SK-N-SH treated with all-trans-retinoic acid at 6 μM for 48 hours (cell line): ENCODE measurements around the gene TNK2.

ENCODE experiments used
- ESRRG ChIP-seq: fragments of 250-450 bp; sonication (Bioruptor Pico); IDR thresholded peaks from 2 replicates; pipeline ENCODE4 v1.6.1; 2021; ENCODE audit warnings: mild to moderate bottlenecking
- PPARA ChIP-seq: fragments of 250-450 bp; sonication (Bioruptor Pico); IDR thresholded peaks from 2 replicates; pipeline ENCODE4 v1.5.0; 2020; ENCODE audit warnings: mild to moderate bottlenecking, borderline replicate concordance
- RARB ChIP-seq: fragments of 250-450 bp; sonication (Bioruptor Pico); IDR thresholded peaks from 2 replicates; pipeline ENCODE4 v1.8.0; 2021; ENCODE audit warnings: mild to moderate bottlenecking, moderate library complexity
- ZFP30 ChIP-seq: fragments of 450-650 bp; formaldehyde crosslinking; IDR thresholded peaks from 2 replicates; pipeline ENCODE4 v1.5.0; 2022; ENCODE audit warnings: mild to moderate bottlenecking, moderate library complexity
- ZNF565 ChIP-seq: fragments of 450-650 bp; formaldehyde crosslinking; conservative IDR thresholded peaks from 2 replicates; pipeline ENCODE4 v1.5.0; 2020; ENCODE audit warnings: low read depth, mild to moderate bottlenecking, moderate library complexity
- ZNF70 ChIP-seq: fragments of 450-650 bp; formaldehyde crosslinking; IDR thresholded peaks from 2 replicates; pipeline ENCODE4 v1.5.0; 2020; ENCODE audit warnings: mild to moderate bottlenecking, moderate library complexity
- TF ChIP-seq, protein P1 (sequence below): fragments of 250-450 bp; sonication (Bioruptor Pico); IDR thresholded peaks from 2 replicates; pipeline ENCODE4 v1.5.1; 2020; ENCODE audit warnings: low read depth, mild to moderate bottlenecking, moderate library complexity
- TF ChIP-seq, protein P2 (sequence below): fragments of 250-450 bp; sonication (Bioruptor Pico); IDR thresholded peaks from 2 replicates; pipeline ENCODE4 v1.8.0; 2020; ENCODE audit warnings: mild to moderate bottlenecking, moderate library complexity, borderline replicate concordance

GRCh38 chr3:195906865-195907683, 1.3 kb downstream of the TNK2 start:
- TF ChIP-seq ESRRG (CRISPR knock-in tag) (no peak), RARB (CRISPR knock-in tag) (no peak), ZFP30 (CRISPR knock-in tag) (no peak), PPARA (CRISPR knock-in tag) (no peak), ZNF70 (CRISPR knock-in tag) (no peak), ZNF565 (CRISPR knock-in tag) (no peak)
- TF ChIP-seq, protein P1, sequence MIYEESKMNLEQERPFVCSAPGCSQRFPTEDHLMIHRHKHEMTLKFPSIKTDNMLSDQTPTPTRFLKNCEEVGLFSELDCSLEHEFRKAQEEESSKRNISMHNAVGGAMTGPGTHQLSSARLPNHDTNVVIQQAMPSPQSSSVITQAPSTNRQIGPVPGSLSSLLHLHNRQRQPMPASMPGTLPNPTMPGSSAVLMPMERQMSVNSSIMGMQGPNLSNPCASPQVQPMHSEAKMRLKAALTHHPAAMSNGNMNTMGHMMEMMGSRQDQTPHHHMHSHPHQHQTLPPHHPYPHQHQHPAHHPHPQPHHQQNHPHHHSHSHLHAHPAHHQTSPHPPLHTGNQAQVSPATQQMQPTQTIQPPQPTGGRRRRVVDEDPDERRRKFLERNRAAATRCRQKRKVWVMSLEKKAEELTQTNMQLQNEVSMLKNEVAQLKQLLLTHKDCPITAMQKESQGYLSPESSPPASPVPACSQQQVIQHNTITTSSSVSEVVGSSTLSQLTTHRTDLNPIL = no peak
- TF ChIP-seq, protein P2, sequence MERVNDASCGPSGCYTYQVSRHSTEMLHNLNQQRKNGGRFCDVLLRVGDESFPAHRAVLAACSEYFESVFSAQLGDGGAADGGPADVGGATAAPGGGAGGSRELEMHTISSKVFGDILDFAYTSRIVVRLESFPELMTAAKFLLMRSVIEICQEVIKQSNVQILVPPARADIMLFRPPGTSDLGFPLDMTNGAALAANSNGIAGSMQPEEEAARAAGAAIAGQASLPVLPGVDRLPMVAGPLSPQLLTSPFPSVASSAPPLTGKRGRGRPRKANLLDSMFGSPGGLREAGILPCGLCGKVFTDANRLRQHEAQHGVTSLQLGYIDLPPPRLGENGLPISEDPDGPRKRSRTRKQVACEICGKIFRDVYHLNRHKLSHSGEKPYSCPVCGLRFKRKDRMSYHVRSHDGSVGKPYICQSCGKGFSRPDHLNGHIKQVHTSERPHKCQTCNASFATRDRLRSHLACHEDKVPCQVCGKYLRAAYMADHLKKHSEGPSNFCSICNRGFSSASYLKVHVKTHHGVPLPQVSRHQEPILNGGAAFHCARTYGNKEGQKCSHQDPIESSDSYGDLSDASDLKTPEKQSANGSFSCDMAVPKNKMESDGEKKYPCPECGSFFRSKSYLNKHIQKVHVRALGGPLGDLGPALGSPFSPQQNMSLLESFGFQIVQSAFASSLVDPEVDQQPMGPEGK (CRISPR knock-in tag) = no peak
